COLO829 (cell line): ENCODE results near the gene CDK6.

Experiments used
- DNase-seq: peaks from one replicate; pipeline ENCODE4 v3.0.0; 2012; ENCODE audit warnings: low spot score

The CDK6 gene

GRCh38 chr7:92793656-92794205 is 42.6 kb downstream of the CDK6 start:
- no peak for DNase-seq

DNA sequence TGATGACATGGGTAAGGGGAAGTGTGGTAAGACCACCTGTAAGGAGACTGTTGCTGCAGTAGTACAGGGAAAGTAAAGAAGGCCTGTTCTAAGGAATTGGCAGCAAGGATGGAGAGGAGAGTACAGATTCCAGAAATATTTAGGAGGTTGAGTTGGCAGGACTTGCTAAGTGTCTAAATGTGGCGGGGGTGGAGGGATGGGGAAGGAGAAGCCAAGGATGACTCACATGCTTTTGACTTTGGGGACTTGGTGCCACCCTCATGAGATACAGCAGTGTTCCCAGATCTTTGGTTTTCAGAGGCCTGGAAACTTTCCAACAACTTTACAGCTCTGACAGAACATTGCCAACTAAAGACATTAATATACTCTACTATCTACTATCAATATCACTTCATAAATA is 45.4 kb downstream of the CDK6 start:
- DNase-seq: no peak

GRCh38 chr7:92788559-92789183 is 47.7 kb downstream of the CDK6 start:
- no peak for DNase-seq

- no peak for DNase-seq
These were observed 50.5 kb downstream of the CDK6 start for GRCh38 chr7:92785923-92786322.

GRCh38 chr7:92784935-92785334 is 51.4 kb downstream of the CDK6 start:
- DNase-seq: no peak

- no peak for DNase-seq
These were observed 52.8 kb downstream of the CDK6 start for GRCh38 chr7:92783260-92784201.

- DNase-seq: no peak
These were observed 53.5 kb downstream of the CDK6 start for GRCh38 chr7:92782855-92783254.

DNA sequence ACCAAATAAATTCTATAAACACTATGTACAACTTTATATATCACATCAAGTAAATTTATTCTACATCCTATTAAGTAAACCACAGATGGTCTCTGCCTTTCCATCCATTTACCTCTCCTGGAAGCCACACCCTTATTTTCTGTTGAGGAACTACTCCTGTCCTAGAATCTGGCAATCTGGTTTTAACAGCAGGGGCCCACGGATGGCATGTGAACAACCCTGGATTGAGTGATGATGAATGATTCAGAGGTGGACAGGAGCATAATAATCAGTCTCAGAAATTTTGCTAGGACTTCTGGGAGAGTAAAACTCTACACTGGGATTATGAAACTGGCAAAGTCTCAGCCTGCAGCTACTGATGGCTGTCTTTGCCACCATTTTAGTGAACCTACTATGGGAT is 54.1 kb downstream of the CDK6 start:
- no peak for DNase-seq

DNA sequence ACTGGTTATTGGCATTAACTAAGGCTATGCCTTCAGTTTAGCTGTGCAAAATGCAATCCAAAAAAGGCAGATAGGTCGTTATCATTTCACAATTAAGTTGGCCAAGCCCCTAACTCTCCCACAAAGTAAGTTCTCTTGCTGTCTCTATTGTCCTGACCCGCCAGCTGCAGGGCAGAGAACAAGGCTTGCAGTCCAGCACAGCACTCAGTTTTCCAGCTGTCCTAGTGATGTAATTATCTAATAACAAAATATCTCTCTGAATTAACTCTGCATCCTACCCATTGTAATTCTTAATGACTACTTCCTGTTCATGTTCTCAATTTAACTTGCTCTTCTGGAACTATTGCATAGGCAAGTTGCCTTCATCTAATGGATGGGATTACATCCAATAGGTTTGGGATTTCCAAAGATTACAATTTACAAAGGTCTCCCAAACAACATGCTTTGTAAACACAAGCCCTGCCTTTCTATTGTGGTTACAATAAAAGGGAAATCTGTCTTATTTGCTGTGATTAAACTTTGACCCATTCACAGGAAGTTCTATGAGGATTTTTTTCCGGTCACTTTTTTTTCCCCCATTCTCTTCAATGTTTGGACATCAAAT is 55.2 kb downstream of the CDK6 start:
- no peak for DNase-seq

- no peak for DNase-seq
These were observed 57.4 kb downstream of the CDK6 start for GRCh38 chr7:92778972-92779371.

- no peak for DNase-seq
These were observed 58.4 kb downstream of the CDK6 start for GRCh38 chr7:92777993-92778392.

DNA sequence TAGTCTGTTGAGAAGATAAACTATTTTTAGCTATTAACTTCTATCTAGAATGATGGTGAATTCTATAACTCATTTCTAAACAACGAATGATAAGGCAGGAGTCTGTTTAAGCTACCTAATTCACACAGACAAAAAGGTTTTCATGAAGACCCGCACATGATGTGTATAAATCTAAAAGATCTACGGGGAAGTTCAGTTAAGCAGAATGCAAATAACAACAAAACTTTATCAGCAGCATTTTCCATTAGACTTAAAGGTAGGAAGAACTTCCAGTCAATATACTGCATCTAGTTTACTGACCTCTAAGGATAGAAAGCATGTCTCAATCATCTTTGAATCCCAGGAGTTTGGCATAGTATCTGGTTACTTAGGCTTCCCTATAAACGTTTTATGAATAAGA is 62.6 kb downstream of the CDK6 start:
- no peak for DNase-seq

DNA sequence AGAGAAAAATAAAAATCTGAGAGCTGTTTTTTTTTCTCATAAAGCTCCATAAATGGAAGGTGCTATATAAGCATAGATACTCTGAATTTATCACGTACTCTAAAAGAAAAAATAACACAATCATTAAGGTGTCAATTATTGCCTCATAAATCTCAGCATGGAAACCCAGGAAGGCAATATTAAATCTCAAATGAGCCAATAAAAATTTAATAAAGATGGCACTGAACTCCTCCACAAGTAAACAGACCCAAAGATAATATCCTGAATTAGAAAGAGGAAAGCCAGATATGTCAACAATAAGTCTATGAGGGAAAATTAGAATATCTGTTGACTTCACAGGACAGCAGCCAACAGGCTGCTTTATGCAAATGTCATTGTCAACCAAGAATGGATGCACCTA is 66.5 kb downstream of the CDK6 start:
- no peak for DNase-seq

DNA sequence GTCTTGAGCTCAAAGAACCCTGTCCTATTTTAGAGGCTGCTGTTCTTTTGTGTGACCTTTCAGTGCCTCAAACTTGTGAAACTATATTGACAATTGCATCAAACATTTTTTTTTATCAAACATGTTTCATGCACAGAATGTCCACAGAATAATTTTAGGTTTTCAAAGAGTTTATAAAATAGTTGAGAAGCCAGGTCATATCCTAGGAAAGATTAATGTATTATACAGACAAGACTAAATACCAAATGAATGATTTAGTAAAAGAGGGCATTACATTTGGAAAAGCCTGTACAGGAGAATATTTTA is 67.0 kb downstream of the CDK6 start:
- DNase-seq: no peak

DNA sequence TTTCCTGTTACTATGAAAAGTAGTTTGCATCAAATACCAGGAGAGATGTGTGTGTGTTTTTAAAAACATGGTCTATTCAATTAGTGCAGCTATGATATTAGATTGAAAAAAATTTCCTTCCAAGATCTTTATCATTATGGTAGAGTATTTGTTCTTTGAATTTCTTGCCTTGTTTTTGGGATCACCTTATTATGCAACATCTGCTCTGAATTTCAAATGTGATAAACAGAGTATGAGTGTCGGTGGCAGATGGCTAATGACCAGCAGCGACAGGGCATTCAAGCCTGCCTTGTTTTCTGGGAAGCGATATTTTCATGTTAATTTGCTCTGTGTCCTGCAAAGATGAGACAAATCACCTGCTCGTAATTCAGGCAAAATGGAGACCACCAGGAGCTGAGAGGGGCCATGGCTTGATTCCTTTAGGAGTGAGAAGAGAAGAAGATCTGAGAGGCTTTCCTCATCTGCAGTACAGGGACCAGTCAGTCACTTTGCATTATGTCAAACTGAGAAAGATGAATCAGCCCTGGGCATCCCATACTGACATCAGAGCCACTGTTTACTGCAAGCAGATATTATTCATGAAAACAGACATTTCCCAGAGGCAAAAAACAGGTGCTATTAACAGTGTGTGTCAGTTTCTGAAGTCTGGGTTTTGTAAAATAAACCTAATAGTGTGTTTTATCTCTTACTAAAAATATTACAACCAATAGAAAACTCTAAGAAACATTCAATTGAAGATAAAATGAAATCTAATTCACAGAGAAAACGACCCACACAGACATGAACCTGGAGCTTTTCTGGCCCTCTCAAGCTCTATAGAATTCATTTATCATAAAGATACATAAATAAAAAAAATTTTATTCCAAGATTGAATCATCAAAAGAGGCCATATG is 67.6 kb downstream of the CDK6 start:
- no peak for DNase-seq

GRCh38 chr7:92767437-92767836 is 68.9 kb downstream of the CDK6 start:
- DNase-seq: no peak

DNA sequence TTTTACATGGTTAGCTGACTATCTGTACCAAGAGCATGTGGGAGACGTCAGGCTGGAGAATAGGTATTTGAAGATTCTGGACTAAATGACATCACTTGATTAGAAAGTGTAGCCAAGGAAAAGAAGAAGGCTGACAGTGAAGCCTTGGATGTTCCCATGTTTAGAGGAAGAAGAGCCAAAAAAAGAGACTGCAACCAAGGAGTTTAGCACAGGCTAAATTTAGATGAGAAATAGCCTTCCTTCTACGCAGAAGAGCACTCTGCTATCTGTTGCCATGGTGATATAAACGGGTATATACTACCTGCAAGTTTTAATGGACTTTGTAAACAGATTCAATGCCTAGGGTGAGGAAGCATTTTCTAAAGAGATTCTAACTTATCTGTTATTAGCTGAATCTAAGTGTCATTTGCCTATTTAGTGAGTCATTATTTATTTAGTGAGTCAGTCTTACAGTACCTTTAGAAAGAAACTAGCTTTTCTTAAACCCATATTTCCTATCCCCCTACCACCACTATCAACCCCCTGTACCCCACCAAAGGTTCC is 69.8 kb downstream of the CDK6 start:
- no peak for DNase-seq

DNA sequence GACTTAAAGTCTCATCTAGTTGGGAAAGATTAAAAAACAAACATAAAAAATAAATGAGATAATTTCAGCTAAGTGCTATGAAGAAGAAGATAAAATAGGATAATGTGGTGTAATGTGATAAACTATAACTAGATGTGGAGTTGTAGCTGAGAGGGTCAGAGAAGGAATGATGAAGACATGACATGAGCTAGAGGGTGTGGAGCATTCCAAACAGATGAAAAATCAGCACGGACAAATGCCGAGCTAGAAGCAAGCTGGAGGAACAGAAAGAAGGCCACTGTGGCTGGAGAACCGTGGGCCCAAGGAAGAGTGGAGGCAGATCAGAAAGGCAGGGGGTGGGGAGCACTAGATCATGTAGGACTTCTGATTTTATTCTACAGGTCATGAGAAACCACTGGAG is 70.6 kb downstream of the CDK6 start:
- DNase-seq: no peak

- DNase-seq: peak; percentile 70
These were observed 72.5 kb downstream of the CDK6 start for GRCh38 chr7:92763636-92764423.

GRCh38 chr7:92762851-92763250 is 73.5 kb downstream of the CDK6 start:
- no peak for DNase-seq
